Vagina (tissue), 2 donors: ENCODE data around the gene BMPR1B. TPM values are rescaled to one million over a fixed set of nuclear protein-coding genes. Genes with fewer than 3 reads are reported as not detected.

Experiments
- DNase-seq, 2 donors: peaks; one replicate each; pipeline ENCODE4 v3.0.0-alpha.2; 2017; ENCODE audit errors: extremely low spot score in 2 of 2
- H3K27ac ChIP-seq: fragments of 200-600 bp; sonication (generic); one replicate; pipeline ENCODE4 v1.5.1; 2019
- H3K27me3 ChIP-seq: fragments of 200-600 bp; sonication (generic); one replicate; pipeline ENCODE4 v1.5.1; 2019
- H3K36me3 ChIP-seq, 2 donors: fragments of 200-600 bp; sonication (generic); one replicate each; pipeline ENCODE4 v1.5.1; 2017 to 2019
- H3K4me1 ChIP-seq: fragments of 200-600 bp; sonication (generic); one replicate; pipeline ENCODE4 v1.5.1; 2019
- H3K4me3 ChIP-seq, 2 donors: fragments of 200-600 bp; sonication (generic); 1 replicate in 1 of 2; 2 replicates in 1 of 2; pipeline ENCODE4 v1.5.1; 2016 to 2019
- H3K9me3 ChIP-seq: fragments of 200-600 bp; sonication (generic); one replicate; pipeline ENCODE4 v1.5.1; 2019
- CTCF ChIP-seq, 3 experiments: fragments of 450-650 bp in 2 of 3; fragments of 200-600 bp in 1 of 3; sonication (generic) in 1 of 3; IDR thresholded peaks; one replicate each; pipeline ENCODE4 v1.5.1; 2017 to 2019; ENCODE audit warnings: antibody characterized with exemption in 3 of 3, mild to moderate bottlenecking in 2 of 3, moderate library complexity in 2 of 3
- POLR2A ChIP-seq, 2 donors: fragments of 450-650 bp; IDR thresholded peaks; one replicate each; pipeline ENCODE4 v1.6.1; 2017; ENCODE audit warnings: antibody characterized with exemption in 2 of 2, mild to moderate bottlenecking in 2 of 2, moderate library complexity in 2 of 2
- POLR2AphosphoS5 ChIP-seq, 2 donors: sonication (generic); formaldehyde crosslinking; IDR thresholded peaks; one replicate each; pipeline ENCODE4 v1.9.0; 2017; ENCODE audit warnings: antibody characterized with exemption in 2 of 2, mild to moderate bottlenecking in 2 of 2, low read depth in 1 of 2; ENCODE audit not compliant: insufficient read depth in 1 of 2
- intact Hi-C: fragments of 100-400 bp; cut with DNase I; formaldehyde crosslinking; loops from one replicate; pipeline ENCODE4 v1.15.1; 2023
- total RNA-seq: library from RNA; depleted of rRNA; stranded (reverse); fragments of >200 nt; gene quantifications from one replicate; pipeline ENCODE4 v1.2.3, GENCODE V29; 2016

Gene BMPR1B
- total RNA-seq, 1 donor from 2014 or later: 0.49 TPM

- TF ChIP-seq POLR2A (IDR thresholded peaks at IDR 0.05) (no peak), CTCF (IDR thresholded peaks at IDR 0.05) (no peak), POLR2AphosphoS5 (IDR thresholded peaks at IDR 0.05; ENCODE audit: insufficient read depth in 1 of 2, low read depth in 1 of 2) (no peak)
These were observed 398.7 kb downstream of the BMPR1B start for GRCh38 chr4:95156452-95156765.

DNA sequence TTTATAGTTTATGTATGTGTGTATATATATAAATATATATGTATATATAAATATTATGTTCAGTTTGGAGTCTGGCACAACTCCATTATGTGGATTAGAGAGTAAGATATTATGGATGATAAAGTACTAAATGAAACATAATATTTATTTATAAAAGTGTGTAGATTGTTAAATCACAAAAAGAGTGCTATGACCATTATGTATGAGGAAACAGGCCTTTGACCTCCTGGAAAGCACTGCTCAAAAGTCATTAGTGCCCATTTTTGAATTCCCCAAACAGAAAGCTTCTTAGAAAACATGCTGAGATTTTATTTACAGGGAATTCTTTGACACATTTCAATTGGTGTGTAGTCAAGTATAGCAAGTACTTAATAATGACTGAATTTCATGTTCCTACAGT, 399.8 kb downstream of the BMPR1B start:
- no peaks in the 10 kb centered on the region for H3K9me3 ChIP-seq
- H3K36me3 ChIP-seq: no peaks in the 10 kb centered on the region
- DNase-seq: no peak
- no peak overlapping the region for H3K27ac ChIP-seq
- H3K27me3 ChIP-seq: no peaks in the 10 kb centered on the region
- no peak for TF ChIP-seq CTCF (IDR thresholded peaks at IDR 0.05)
- TF ChIP-seq POLR2A (IDR thresholded peaks at IDR 0.05): no peak
- no peak for TF ChIP-seq POLR2AphosphoS5 (IDR thresholded peaks at IDR 0.05; ENCODE audit: insufficient read depth in 1 of 2, low read depth in 1 of 2)
- intact Hi-C loops: no loop called here
- H3K4me1 ChIP-seq: no peaks in the 10 kb centered on the region
- no peak overlapping the region for H3K4me3 ChIP-seq

More at GRCh38 chr4:95156452-95156765, 398.7 kb downstream of the BMPR1B start:
- H3K9me3 ChIP-seq: no peaks in the 10 kb centered on the region
- no peak overlapping the region for H3K27ac ChIP-seq
- H3K4me1 ChIP-seq: no peaks in the 10 kb centered on the region
- H3K27me3 ChIP-seq: no peaks in the 10 kb centered on the region
- H3K36me3 ChIP-seq: no peaks in the 10 kb centered on the region
- DNase-seq: no peak
- no peak overlapping the region for H3K4me3 ChIP-seq
- intact Hi-C loops: no loop called here

GRCh38 chr4:95158045-95158444, 400.3 kb downstream of the BMPR1B start:
- no peak for TF ChIP-seq POLR2A (IDR thresholded peaks at IDR 0.05)
- no peak for TF ChIP-seq POLR2AphosphoS5 (IDR thresholded peaks at IDR 0.05; ENCODE audit: insufficient read depth in 1 of 2, low read depth in 1 of 2)
- no peak for TF ChIP-seq CTCF (IDR thresholded peaks at IDR 0.05)
- Histone ChIP-seq H3K9me3 (no peaks in the 10 kb centered on the region), H3K4me3 (no peak overlapping the region), H3K4me1 (no peaks in the 10 kb centered on the region), H3K27me3 (no peaks in the 10 kb centered on the region), H3K27ac (no peak overlapping the region), H3K36me3 (no peaks in the 10 kb centered on the region)
- intact Hi-C loops: no loop called here
- DNase-seq: no peak

DNA sequence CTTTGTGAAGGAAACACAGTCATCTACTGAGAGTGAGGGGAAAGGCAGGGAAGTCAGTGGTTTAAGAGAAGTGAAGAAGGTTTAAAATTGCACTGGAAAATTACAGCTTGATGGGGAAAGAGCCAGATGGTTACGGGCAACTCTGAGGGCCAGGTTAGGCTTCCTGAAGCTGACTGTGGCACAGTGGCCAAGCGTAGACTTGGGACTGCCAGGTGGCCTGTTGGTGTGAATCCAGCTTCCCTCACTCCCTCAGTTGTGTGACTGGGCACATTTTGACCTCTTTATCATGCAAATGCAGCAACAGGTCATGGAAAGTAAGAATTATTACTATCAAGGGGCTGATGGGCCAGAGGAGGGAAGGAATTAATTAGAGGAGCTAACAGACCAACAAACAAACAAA, 400.9 kb downstream of the BMPR1B start:
- intact Hi-C loops: no loop called here
- DNase-seq: no peak
- Histone ChIP-seq H3K9me3 (no peaks in the 10 kb centered on the region), H3K27me3 (no peaks in the 10 kb centered on the region), H3K36me3 (no peaks in the 10 kb centered on the region), H3K27ac (no peak overlapping the region), H3K4me1 (no peaks in the 10 kb centered on the region), H3K4me3 (no peak overlapping the region)
- TF ChIP-seq CTCF (IDR thresholded peaks at IDR 0.05) (no peak), POLR2AphosphoS5 (IDR thresholded peaks at IDR 0.05; ENCODE audit: insufficient read depth in 1 of 2, low read depth in 1 of 2) (no peak), POLR2A (IDR thresholded peaks at IDR 0.05) (no peak)

DNA sequence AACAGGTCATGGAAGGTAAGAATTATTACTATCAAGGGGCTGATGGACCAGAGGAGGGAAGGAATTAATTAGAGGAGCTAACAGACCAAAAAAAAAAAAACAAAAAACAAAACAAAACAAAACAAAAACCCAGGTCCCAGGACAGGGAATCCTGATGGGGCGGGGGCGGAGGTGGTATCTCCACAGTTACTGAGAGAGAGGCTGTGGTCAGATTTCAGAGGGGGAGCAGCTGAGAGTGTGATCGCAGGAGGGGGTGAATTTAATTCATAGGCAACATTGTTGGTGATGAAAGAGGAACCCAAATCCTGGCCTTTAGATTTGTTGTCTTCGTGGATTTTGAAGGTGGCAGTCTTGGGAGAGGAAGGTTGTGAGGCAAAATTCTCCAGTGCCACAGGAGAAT, 401.6 kb downstream of the BMPR1B start:
- no peaks in the 10 kb centered on the region for H3K9me3 ChIP-seq
- TF ChIP-seq POLR2AphosphoS5 (IDR thresholded peaks at IDR 0.05; ENCODE audit: insufficient read depth in 1 of 2, low read depth in 1 of 2): no peak
- TF ChIP-seq CTCF (IDR thresholded peaks at IDR 0.05): no peak
- no peak for TF ChIP-seq POLR2A (IDR thresholded peaks at IDR 0.05)
- no peak overlapping the region for H3K27ac ChIP-seq
- intact Hi-C loops: no loop called here
- H3K36me3 ChIP-seq: no peaks in the 10 kb centered on the region
- no peaks in the 10 kb centered on the region for H3K27me3 ChIP-seq
- no peaks in the 10 kb centered on the region for H3K4me1 ChIP-seq
- DNase-seq: no peak
- no peak overlapping the region for H3K4me3 ChIP-seq
